Ramos (cell line): ENCODE measurements around the gene PLEKHS1.
"Not testable (repeated sequence)": the region's sequence is repeated elsewhere in the genome, so short reads cannot be mapped to it uniquely, and the experiment has no call there.

ENCODE experiments used
- in situ Hi-C: fragments of 300-500 bp; cut with MboI; formaldehyde crosslinking; loops from one replicate; pipeline ENCODE4 v1.14.3; 2022; ENCODE audit warnings: low sequenced_read_pairs; ENCODE audit not compliant: unreplicated experiment

Gene PLEKHS1

GRCh38 chr10:113782367-113782766 lies 30.9 kb downstream of the PLEKHS1 start:
- in situ Hi-C loops, result no loop called here

- in situ Hi-C loops, result no loop called here
Observed at GRCh38 chr10:113782986-113783704, 31.7 kb downstream of the PLEKHS1 start.

GRCh38 chr10:113788604-113789083 lies 37.2 kb downstream of the PLEKHS1 start:
- in situ Hi-C loops, result no loop called here

- in situ Hi-C loops, result no loop called here
Observed at GRCh38 chr10:113791691-113792090, 40.2 kb downstream of the PLEKHS1 start.

- in situ Hi-C loops, result no loop called here
Observed at GRCh38 chr10:113801569-113801968, 50.1 kb downstream of the PLEKHS1 start.

GRCh38 chr10:113802997-113803396 lies 51.5 kb downstream of the PLEKHS1 start:
- in situ Hi-C loops, result no loop called here

GRCh38 chr10:113806503-113806902 lies 55.0 kb downstream of the PLEKHS1 start:
- in situ Hi-C loops, result no loop called here

GRCh38 chr10:113808168-113808567 lies 56.7 kb downstream of the PLEKHS1 start:
- in situ Hi-C loops, result no loop called here

- in situ Hi-C loops, result not testable (repeated sequence)
Observed at GRCh38 chr10:113814700-113815099, 63.2 kb downstream of the PLEKHS1 start.

GRCh38 chr10:113819989-113820388 lies 68.5 kb downstream of the PLEKHS1 start:
- in situ Hi-C loops, result no loop called here

- in situ Hi-C loops, result no loop called here
Observed at GRCh38 chr10:113820507-113820906, 69.0 kb downstream of the PLEKHS1 start.

- in situ Hi-C loops, result not testable (repeated sequence)
Observed at GRCh38 chr10:113821306-113821705, 69.8 kb downstream of the PLEKHS1 start.

- in situ Hi-C loops, result no loop called here
Observed at GRCh38 chr10:113822174-113822573, 70.7 kb downstream of the PLEKHS1 start.

- in situ Hi-C loops, result no loop called here
Observed at GRCh38 chr10:113823389-113823788, 71.9 kb downstream of the PLEKHS1 start.

GRCh38 chr10:113825791-113826190 lies 74.3 kb downstream of the PLEKHS1 start:
- in situ Hi-C loops, result no loop called here

- in situ Hi-C loops, result not testable (repeated sequence)
Observed at GRCh38 chr10:113828567-113828966, 77.1 kb downstream of the PLEKHS1 start.
